OCI-LY7 (cell line): ENCODE measurements around the gene F2R. TPM values are rescaled to one million over a fixed set of nuclear protein-coding genes. Genes with fewer than 3 reads are reported as not detected.

Experiments
- BruUV-seq: library from RNA; stranded (reverse); fragments of 400-500 nt; replicated peaks from 2 replicates; lab custom pipeline; 2021; lab: Mats Ljungman, UMichigan
- CTCF ChIA-PET: fragments of 300-600 bp; sonication (Branson Sonifier 250); formaldehyde crosslinking; loops from one replicate; lab custom pipeline; 2022; ENCODE audit warnings: antibody characterized with exemption; ENCODE audit not compliant: unreplicated experiment; lab: Charles Lee
- POLR2A ChIA-PET: fragments of 300-600 bp; sonication (Branson Sonifier 250); formaldehyde crosslinking; loops from one replicate; lab custom pipeline; 2022; ENCODE audit warnings: antibody characterized with exemption; lab: Charles Lee
- DNase-seq: peaks from one replicate; pipeline ENCODE4 v3.0.0-alpha.2; 2015; ENCODE audit warnings: low spot score
- H2AFZ ChIP-seq: fragments of 200-600 bp; sonication (generic), shearing (Covaris generic); 2 replicates; pipeline ENCODE4 v1.6.1; 2014; ENCODE audit warnings: mild to moderate bottlenecking, antibody characterized with exemption, low read length, moderate library complexity
- H3K27ac ChIP-seq: fragments of 200-600 bp; sonication (generic); 2 replicates; pipeline ENCODE4 v1.5.1; 2014; ENCODE audit warnings: mixed run types, low read depth, mild to moderate bottlenecking, moderate library complexity, low read length, inconsistent platforms; ENCODE audit not compliant: poor library complexity, severe bottlenecking
- H3K36me3 ChIP-seq: fragments of 200-600 bp; sonication (generic); 2 replicates; pipeline ENCODE4 v1.6.1; 2014; ENCODE audit warnings: mild to moderate bottlenecking, antibody characterized with exemption, low read length, moderate library complexity, mixed read lengths; ENCODE audit not compliant: insufficient read depth
- H3K4me1 ChIP-seq: fragments of 200-600 bp; sonication (generic); 2 replicates; pipeline ENCODE4 v1.5.1; 2014; ENCODE audit warnings: mild to moderate bottlenecking, low read length; ENCODE audit not compliant: insufficient read depth, poor library complexity, severe bottlenecking
- H3K4me2 ChIP-seq: fragments of 200-600 bp; sonication (generic); 2 replicates; pipeline ENCODE4 v1.6.1; 2014; ENCODE audit warnings: mild to moderate bottlenecking, low read length
- H3K4me3 ChIP-seq: fragments of 200-600 bp; sonication (generic); 2 replicates; pipeline ENCODE4 v1.5.1; 2014; ENCODE audit warnings: mild to moderate bottlenecking, low read depth, low read length; ENCODE audit not compliant: poor library complexity, severe bottlenecking
- H3K79me2 ChIP-seq: fragments of 200-600 bp; sonication (generic); 2 replicates; pipeline ENCODE4 v1.6.1; 2016; ENCODE audit warnings: low read depth, mild to moderate bottlenecking, low read length, moderate library complexity, mixed read lengths; ENCODE audit not compliant: insufficient read depth
- H3K9me2 ChIP-seq: fragments of 200-600 bp; sonication (generic); 2 replicates; pipeline ENCODE4 v1.6.1; 2016; ENCODE audit warnings: mild to moderate bottlenecking, low read length, mixed read lengths; ENCODE audit not compliant: insufficient read depth
- H3K9me3 ChIP-seq: fragments of 200-600 bp; sonication (generic); 2 replicates; pipeline ENCODE4 v1.6.1; 2014; ENCODE audit warnings: mild to moderate bottlenecking, mixed run types, low read length, mixed read lengths
- H4K20me1 ChIP-seq: fragments of 200-600 bp; sonication (generic); 2 replicates; pipeline ENCODE4 v1.6.1; 2014; ENCODE audit warnings: mild to moderate bottlenecking, antibody characterized with exemption, low read length, moderate library complexity, mixed read lengths; ENCODE audit not compliant: insufficient read depth
- CTCF ChIP-seq: fragments of 200-600 bp; sonication (generic); conservative IDR thresholded peaks from 2 replicates; pipeline ENCODE4 v1.5.1; 2014; ENCODE audit warnings: mild to moderate bottlenecking, antibody characterized with exemption, low read length, moderate library complexity, mixed read lengths
- EZH2phosphoT487 ChIP-seq: fragments of 200-600 bp; sonication (generic); IDR thresholded peaks from 2 replicates; pipeline ENCODE4 v1.6.1; 2018; ENCODE audit warnings: low read depth, borderline replicate concordance, mild to moderate bottlenecking, mixed run types, antibody characterized with exemption, low read length, moderate library complexity, mixed read lengths
- intact Hi-C: fragments of 100-400 bp; cut with micrococcal nuclease; formaldehyde crosslinking; loops from one replicate; pipeline ENCODE4 v1.10.0; 2022; ENCODE audit not compliant: unreplicated experiment
- total RNA-seq, 2 experiments: library from RNA; depleted of rRNA in 1 of 2; stranded (reverse); fragments of >200 nt in 1 of 2; shearing (Covaris generic) in 1 of 2; gene quantifications; 2 replicates each; pipeline ENCODE4 v1.2.3, GENCODE V29; 2014 to 2022

The F2R gene
- total RNA-seq, 2 experiments from 2014 or later, result 0.08 TPM; not detected in 1

- ChIA-PET CTCF (no interaction called here), POLR2A (interaction anchor here (0.6 to 1.5 kb wide), 5 partner anchors 9 to 141 kb away, joined by 3 to 5 read pairs (median 4); no protein-coding TSS in a partner anchor)
- no peak overlapping the region for H3K4me2 ChIP-seq
- no TSS peak for BruUV-seq
- no peak overlapping the region for H3K4me3 ChIP-seq
- H3K9me2 ChIP-seq, result no peaks in the 10 kb centered on the region
- no peak overlapping the region for H3K27ac ChIP-seq
- no peaks in the 10 kb centered on the region for H3K36me3 ChIP-seq
- no peaks in the 10 kb centered on the region for H3K4me1 ChIP-seq
- H4K20me1 ChIP-seq, result no peaks in the 10 kb centered on the region
- no peak for TF ChIP-seq EZH2phosphoT487
- TF ChIP-seq CTCF, result no peak
- intact Hi-C loops, result no loop called here
- DNase-seq, result no peak
- H2AFZ ChIP-seq, result no peak overlapping the region
- H3K9me3 ChIP-seq, result no peaks in the 10 kb centered on the region
- H3K79me2 ChIP-seq, result no peaks in the 10 kb centered on the region
These were observed 20.0 kb downstream of the F2R start for GRCh38 chr5:76735762-76736545.

GRCh38 chr5:76736679-76737556 is 21.0 kb downstream of the F2R start:
- no peaks in the 10 kb centered on the region for H3K4me1 ChIP-seq
- H4K20me1 ChIP-seq, result no peaks in the 10 kb centered on the region
- no peaks in the 10 kb centered on the region for H3K79me2 ChIP-seq
- H2AFZ ChIP-seq, result no peak overlapping the region
- CTCF ChIA-PET, result no interaction called here
- no peaks in the 10 kb centered on the region for H3K36me3 ChIP-seq
- POLR2A ChIA-PET, result interaction anchor here (0.7 to 1.5 kb wide), 4 partner anchors 8 to 48 kb away, joined by 3 to 5 read pairs (median 4); no protein-coding TSS in a partner anchor
- intact Hi-C loops, result no loop called here
- H3K4me2 ChIP-seq, result no peak overlapping the region
- no peak overlapping the region for H3K27ac ChIP-seq
- DNase-seq, result no peak
- BruUV-seq, result no TSS peak
- no peak for TF ChIP-seq CTCF
- no peak for TF ChIP-seq EZH2phosphoT487
- no peaks in the 10 kb centered on the region for H3K9me2 ChIP-seq
- no peak overlapping the region for H3K4me3 ChIP-seq
- H3K9me3 ChIP-seq, result no peaks in the 10 kb centered on the region
